A549 (cell line): ENCODE results near the gene PFDN1. TPM values are rescaled to one million over a fixed set of nuclear protein-coding genes. Genes with fewer than 3 reads are reported as not detected.

Source experiments
- ATAC-seq, 2 experiments: fragments of 200-7000 bp in 1 of 2; fragments of >200 bp in 1 of 2; cut with Nextera tagmentation in 1 of 2; cut with Tn5 transposase in 1 of 2; 3 replicates each; pipeline versions ENCODE4 v1.8.0 to v1.9.1; 2018 to 2020; ENCODE audit warnings: mild to moderate bottlenecking in 1 of 2, moderate library complexity in 1 of 2
- CTCF ChIA-PET: fragments of 300-600 bp; sonication (Branson Sonifier 250); formaldehyde crosslinking; extraction: SDS; loops from one replicate; lab custom pipeline; 2021; ENCODE audit warnings: antibody characterized with exemption, inconsistent platforms; lab: Yijun Ruan, JAX
- POLR2A ChIA-PET: fragments of 350-600 bp; formaldehyde crosslinking; extraction: SDS; loops from one replicate; lab custom pipeline; 2021; ENCODE audit warnings: antibody characterized with exemption, inconsistent platforms; lab: Yijun Ruan, JAX
- DNase-seq, 2 experiments: peaks; one replicate each; pipeline versions ENCODE4 v3.0.0 to v3.0.0-alpha.2; 2011 to 2016; ENCODE audit warnings: low read depth in 1 of 2, low spot score in 1 of 2
- FAIRE-seq: peaks from 2 replicates; lab custom pipeline; 2011; peaks lifted over from hg19 to GRCh38; lab: Jason Lieb, UNC
- H3K27ac ChIP-seq, 2 experiments: fragments of >200 bp; sonication (Bioruptor Twin); formaldehyde crosslinking; 3 replicates each; pipeline ENCODE4 v1.5.1; 2016 to 2017
- H3K4me1 ChIP-seq: fragments of >200 bp; sonication (Bioruptor Twin); formaldehyde crosslinking; 3 replicates; pipeline ENCODE4 v1.6.1; 2016
- H3K4me2 ChIP-seq: fragments of >200 bp; sonication (Bioruptor Twin); formaldehyde crosslinking; 3 replicates; pipeline ENCODE4 v1.6.1; 2016
- H3K4me3 ChIP-seq: fragments of >200 bp; sonication (Bioruptor Twin); formaldehyde crosslinking; 3 replicates; pipeline ENCODE4 v1.5.1; 2016
- H3K9me3 ChIP-seq: fragments of >200 bp; sonication (Bioruptor Twin); formaldehyde crosslinking; 3 replicates; pipeline ENCODE4 v1.6.1; 2016
- CHD4 ChIP-seq: fragments of 200-600 bp; sonication (generic); IDR thresholded peaks from 2 replicates; pipeline ENCODE4 v1.6.1; 2016; ENCODE audit warnings: antibody characterized with exemption, mild to moderate bottlenecking, borderline replicate concordance
- EHMT2 ChIP-seq: fragments of 200-600 bp; sonication (generic); IDR thresholded peaks from 2 replicates; pipeline ENCODE4 v1.6.1; 2016; ENCODE audit warnings: antibody characterized with exemption, low read depth, mild to moderate bottlenecking, moderate library complexity
- FOSB ChIP-seq: fragments of 250-450 bp; sonication (Bioruptor Pico); IDR thresholded peaks from 2 replicates; pipeline ENCODE4 v1.5.0; 2020; ENCODE audit warnings: mild to moderate bottlenecking, moderate library complexity
- REST ChIP-seq: fragments of 200-600 bp; sonication (generic); IDR thresholded peaks from 2 replicates; pipeline ENCODE4 v1.6.1; 2016; ENCODE audit warnings: antibody characterized with exemption, mild to moderate bottlenecking, moderate library complexity
- RNF2 ChIP-seq: fragments of 200-600 bp; sonication (generic); IDR thresholded peaks from 2 replicates; pipeline ENCODE4 v1.6.1; 2016; ENCODE audit warnings: low read depth, mild to moderate bottlenecking, antibody characterized with exemption, moderate library complexity, borderline replicate concordance
- TP53 ChIP-seq: fragments of 250-450 bp; sonication (Bioruptor Pico); IDR thresholded peaks from 2 replicates; pipeline ENCODE4 v1.5.0; 2021; ENCODE audit warnings: mild to moderate bottlenecking, moderate library complexity
- ZC3H11A ChIP-seq: fragments of 450-650 bp; IDR thresholded peaks from 2 replicates; pipeline ENCODE4 v1.6.1; 2014; ENCODE audit warnings: antibody characterized with exemption, mild to moderate bottlenecking
- WGBS: methylation state at CpG from one replicate; pipeline ENCODE4 v1.1.6; 2017; ENCODE audit errors: missing lambda C conversion rate; 5-methylcytosine and 5-hydroxymethylcytosine counted together
- polyA plus RNA-seq, 4 experiments: library from polyadenylated mRNA; depleted of rRNA in 3 of 4; stranded (reverse); fragments of >200 nt; fragmentation: RNase III in 1 of 4; extraction: RNeasy Plus Mini Kit Qiagen cat#74134 plus additional on column Dnase treatment in 1 of 4; gene quantifications; 2 replicates in 3 of 4; 3 replicates in 1 of 4; pipeline ENCODE4 v1.2.3, GENCODE V29; 2011 to 2017
- TF ChIP-seq, protein P1 (sequence below): fragments of >200 bp; sonication (Bioruptor Twin); formaldehyde crosslinking; IDR thresholded peaks from 3 replicates; pipeline ENCODE4 v1.6.1; 2016
- TF ChIP-seq, protein P2 (sequence below): fragments of 150-350 bp; IDR thresholded peaks from 2 replicates; pipeline ENCODE4 v1.6.1; 2014; ENCODE audit warnings: low read depth, mild to moderate bottlenecking, low read length
- TF ChIP-seq, protein P3 (sequence below): fragments of 250-450 bp; sonication (Bioruptor Pico); IDR thresholded peaks from 2 replicates; pipeline ENCODE4 v1.5.0; 2021; ENCODE audit warnings: mild to moderate bottlenecking, moderate library complexity, borderline replicate concordance
- TF ChIP-seq, protein P4 (sequence below): IDR thresholded peaks from 2 replicates; pipeline ENCODE4 v1.6.1; 2012
- TF ChIP-seq, protein P5 (sequence below): fragments of >200 bp; sonication (Bioruptor Twin); formaldehyde crosslinking; IDR thresholded peaks from 3 replicates; pipeline ENCODE4 v1.5.1; 2016

PFDN1 gene
- polyA plus RNA-seq, 2 of the 4 experiments (the other 2 are of a cell fraction): 90.4 to 201 TPM

- TF ChIP-seq, protein P1, sequence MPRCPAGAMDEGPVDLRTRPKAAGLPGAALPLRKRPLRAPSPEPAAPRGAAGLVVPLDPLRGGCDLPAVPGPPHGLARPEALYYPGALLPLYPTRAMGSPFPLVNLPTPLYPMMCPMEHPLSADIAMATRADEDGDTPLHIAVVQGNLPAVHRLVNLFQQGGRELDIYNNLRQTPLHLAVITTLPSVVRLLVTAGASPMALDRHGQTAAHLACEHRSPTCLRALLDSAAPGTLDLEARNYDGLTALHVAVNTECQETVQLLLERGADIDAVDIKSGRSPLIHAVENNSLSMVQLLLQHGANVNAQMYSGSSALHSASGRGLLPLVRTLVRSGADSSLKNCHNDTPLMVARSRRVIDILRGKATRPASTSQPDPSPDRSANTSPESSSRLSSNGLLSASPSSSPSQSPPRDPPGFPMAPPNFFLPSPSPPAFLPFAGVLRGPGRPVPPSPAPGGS: no peak
- no peak for TF ChIP-seq FOSB (CRISPR knock-in tag)
These were observed 33.5 kb upstream of the PFDN1 start (continued) for GRCh38 chr5:140336388-140336787.

DNA sequence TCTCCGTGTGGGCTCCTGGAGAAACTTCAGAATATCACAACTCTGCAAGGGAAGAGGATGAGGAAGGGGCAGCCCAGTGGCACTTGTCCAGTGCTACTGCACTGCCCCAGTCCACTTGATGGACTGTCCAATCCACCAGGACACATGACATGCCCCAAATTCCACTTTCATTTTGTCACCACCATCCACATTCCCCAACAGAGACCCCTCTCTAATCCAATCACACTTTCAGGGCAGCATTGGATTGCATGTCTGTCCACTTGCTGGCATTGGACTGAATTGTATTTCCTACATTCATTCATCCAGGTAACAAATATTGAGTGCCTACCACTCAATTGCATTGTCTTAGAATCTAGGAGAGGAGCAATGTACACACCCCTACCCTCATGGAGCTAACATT is 28.7 kb upstream of the PFDN1 start:
- H3K27ac ChIP-seq: no peak overlapping the region
- peaks cover 14% of the 10 kb centered on the region for H3K4me1 ChIP-seq
- DNase-seq (no peak), ATAC-seq (no peak), FAIRE-seq (no peak)
- H3K4me3 ChIP-seq: no peak overlapping the region
- ChIA-PET CTCF (interaction anchor here (1.0 to 7.6 kb wide), 4 partner anchors 10 to 20 kb away, joined by 3 to 61 read pairs (median 3); partner anchors contain the start of gene HBEGF), POLR2A (no interaction called here)
- H3K9me3 ChIP-seq: no peaks in the 10 kb centered on the region
- no peak overlapping the region for H3K4me2 ChIP-seq
- TF ChIP-seq, protein P2, sequence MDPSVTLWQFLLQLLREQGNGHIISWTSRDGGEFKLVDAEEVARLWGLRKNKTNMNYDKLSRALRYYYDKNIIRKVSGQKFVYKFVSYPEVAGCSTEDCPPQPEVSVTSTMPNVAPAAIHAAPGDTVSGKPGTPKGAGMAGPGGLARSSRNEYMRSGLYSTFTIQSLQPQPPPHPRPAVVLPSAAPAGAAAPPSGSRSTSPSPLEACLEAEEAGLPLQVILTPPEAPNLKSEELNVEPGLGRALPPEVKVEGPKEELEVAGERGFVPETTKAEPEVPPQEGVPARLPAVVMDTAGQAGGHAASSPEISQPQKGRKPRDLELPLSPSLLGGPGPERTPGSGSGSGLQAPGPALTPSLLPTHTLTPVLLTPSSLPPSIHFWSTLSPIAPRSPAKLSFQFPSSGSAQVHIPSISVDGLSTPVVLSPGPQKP: no peak
- no peak for TF ChIP-seq CHD4
- TF ChIP-seq, protein P3, sequence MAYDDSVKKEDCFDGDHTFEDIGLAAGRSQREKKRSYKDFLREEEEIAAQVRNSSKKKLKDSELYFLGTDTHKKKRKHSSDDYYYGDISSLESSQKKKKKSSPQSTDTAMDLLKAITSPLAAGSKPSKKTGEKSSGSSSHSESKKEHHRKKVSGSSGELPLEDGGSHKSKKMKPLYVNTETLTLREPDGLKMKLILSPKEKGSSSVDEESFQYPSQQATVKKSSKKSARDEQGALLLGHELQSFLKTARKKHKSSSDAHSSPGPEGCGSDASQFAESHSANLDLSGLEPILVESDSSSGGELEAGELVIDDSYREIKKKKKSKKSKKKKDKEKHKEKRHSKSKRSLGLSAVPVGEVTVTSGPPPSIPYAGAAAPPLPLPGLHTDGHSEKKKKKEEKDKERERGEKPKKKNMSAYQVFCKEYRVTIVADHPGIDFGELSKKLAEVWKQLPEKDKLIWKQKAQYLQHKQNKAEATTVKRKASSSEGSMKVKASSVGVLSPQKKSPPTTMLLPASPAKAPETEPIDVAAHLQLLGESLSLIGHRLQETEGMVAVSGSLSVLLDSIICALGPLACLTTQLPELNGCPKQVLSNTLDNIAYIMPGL (CRISPR knock-in tag): no peak
- TF ChIP-seq RNF2: no peak
- TF ChIP-seq, protein P4, sequence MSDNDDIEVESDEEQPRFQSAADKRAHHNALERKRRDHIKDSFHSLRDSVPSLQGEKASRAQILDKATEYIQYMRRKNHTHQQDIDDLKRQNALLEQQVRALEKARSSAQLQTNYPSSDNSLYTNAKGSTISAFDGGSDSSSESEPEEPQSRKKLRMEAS: no peak
- TF ChIP-seq ZC3H11A: no peak
- no peak for TF ChIP-seq TP53 (CRISPR knock-in tag)
- TF ChIP-seq, protein P5, sequence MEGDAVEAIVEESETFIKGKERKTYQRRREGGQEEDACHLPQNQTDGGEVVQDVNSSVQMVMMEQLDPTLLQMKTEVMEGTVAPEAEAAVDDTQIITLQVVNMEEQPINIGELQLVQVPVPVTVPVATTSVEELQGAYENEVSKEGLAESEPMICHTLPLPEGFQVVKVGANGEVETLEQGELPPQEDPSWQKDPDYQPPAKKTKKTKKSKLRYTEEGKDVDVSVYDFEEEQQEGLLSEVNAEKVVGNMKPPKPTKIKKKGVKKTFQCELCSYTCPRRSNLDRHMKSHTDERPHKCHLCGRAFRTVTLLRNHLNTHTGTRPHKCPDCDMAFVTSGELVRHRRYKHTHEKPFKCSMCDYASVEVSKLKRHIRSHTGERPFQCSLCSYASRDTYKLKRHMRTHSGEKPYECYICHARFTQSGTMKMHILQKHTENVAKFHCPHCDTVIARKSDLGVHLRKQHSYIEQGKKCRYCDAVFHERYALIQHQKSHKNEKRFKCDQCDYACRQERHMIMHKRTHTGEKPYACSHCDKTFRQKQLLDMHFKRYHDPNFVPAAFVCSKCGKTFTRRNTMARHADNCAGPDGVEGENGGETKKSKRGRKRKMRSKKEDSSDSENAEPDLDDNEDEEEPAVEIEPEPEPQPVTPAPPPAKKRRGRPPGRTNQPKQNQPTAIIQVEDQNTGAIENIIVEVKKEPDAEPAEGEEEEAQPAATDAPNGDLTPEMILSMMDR: no peak
- TF ChIP-seq EHMT2: no peak
- TF ChIP-seq REST: no peak
- WGBS: 86% methylated on average over 1 of the region's 1 CpG
